ENCODE measurements around the gene RBM20. TPM values are rescaled to one million over a fixed set of nuclear protein-coding genes. Genes with fewer than 3 reads are reported as not detected.

The RBM20 gene
- total RNA-seq, 2 donors from 2014 or later: 7.8 to 13.9 TPM

GRCh38 chr10:110797416-110797815, 153.3 kb downstream of the RBM20 start:
- H3K9me3 ChIP-seq: no peaks in the 10 kb centered on the region
- no peaks in the 10 kb centered on the region for H3K27me3 ChIP-seq (replicated peaks; ENCODE audit: insufficient read depth)
- DNase-seq (ENCODE audit: low spot score) (no peak), ATAC-seq (ENCODE audit: insufficient number of reproducible peaks, low FRiP score, low read depth) (no peak)
- H3K4me1 ChIP-seq (ENCODE audit: control insufficient read depth in 1 of 2, low read depth in 2 of 2): peaks cover 13 to 26% of the 10 kb centered on the region in 2 donors
- TF ChIP-seq, protein P1, sequence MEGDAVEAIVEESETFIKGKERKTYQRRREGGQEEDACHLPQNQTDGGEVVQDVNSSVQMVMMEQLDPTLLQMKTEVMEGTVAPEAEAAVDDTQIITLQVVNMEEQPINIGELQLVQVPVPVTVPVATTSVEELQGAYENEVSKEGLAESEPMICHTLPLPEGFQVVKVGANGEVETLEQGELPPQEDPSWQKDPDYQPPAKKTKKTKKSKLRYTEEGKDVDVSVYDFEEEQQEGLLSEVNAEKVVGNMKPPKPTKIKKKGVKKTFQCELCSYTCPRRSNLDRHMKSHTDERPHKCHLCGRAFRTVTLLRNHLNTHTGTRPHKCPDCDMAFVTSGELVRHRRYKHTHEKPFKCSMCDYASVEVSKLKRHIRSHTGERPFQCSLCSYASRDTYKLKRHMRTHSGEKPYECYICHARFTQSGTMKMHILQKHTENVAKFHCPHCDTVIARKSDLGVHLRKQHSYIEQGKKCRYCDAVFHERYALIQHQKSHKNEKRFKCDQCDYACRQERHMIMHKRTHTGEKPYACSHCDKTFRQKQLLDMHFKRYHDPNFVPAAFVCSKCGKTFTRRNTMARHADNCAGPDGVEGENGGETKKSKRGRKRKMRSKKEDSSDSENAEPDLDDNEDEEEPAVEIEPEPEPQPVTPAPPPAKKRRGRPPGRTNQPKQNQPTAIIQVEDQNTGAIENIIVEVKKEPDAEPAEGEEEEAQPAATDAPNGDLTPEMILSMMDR (IDR thresholded peaks at IDR 0.05): no peak
- no peaks in the 10 kb centered on the region for H3K36me3 ChIP-seq
- H3K4me3 ChIP-seq: no peak overlapping the region
- H3K27ac ChIP-seq: no peak overlapping the region

- no peak overlapping the region for H3K4me3 ChIP-seq
- DNase-seq (ENCODE audit: low spot score): no peak
- no peak overlapping the region for H3K27ac ChIP-seq
- TF ChIP-seq, protein P1 (IDR thresholded peaks at IDR 0.05): no peak
- H3K36me3 ChIP-seq: no peaks in the 10 kb centered on the region
- H3K27me3 ChIP-seq (replicated peaks; ENCODE audit: insufficient read depth): no peaks in the 10 kb centered on the region
- no peaks in the 10 kb centered on the region for H3K9me3 ChIP-seq
- ATAC-seq (ENCODE audit: insufficient number of reproducible peaks, low FRiP score, low read depth): no peak
- peaks cover 20 to 33% of the 10 kb centered on the region in 2 donors for H3K4me1 ChIP-seq (ENCODE audit: control insufficient read depth in 1 of 2, low read depth in 2 of 2)
Measured at GRCh38 chr10:110798340-110798739, 154.2 kb downstream of the RBM20 start.

DNA sequence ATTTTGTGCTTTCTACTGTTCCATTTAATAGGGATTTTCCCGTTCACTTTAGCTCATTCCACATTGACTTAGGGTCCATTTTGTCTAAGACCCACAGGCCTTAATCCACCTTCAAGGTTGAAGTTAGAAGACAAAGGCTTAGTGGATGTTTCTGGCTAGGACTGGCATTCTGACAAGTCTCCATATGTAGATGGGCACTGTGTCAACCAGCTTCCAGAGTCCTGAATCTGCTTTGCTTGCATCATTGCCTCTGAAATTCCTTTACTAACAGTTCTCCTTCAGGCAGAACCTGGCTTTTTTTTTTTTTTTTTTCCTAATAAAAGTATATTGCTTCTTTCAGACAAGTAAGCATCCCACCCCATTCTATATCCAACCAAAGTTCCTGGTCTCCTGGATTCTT, 158.0 kb downstream of the RBM20 start:
- Histone ChIP-seq H3K4me1 (ENCODE audit: control insufficient read depth in 1 of 2, low read depth in 2 of 2) (peaks cover 14 to 24% of the 10 kb centered on the region in 2 donors), H3K4me3 (peak overlapping the region; percentile 36), H3K27me3 (replicated peaks; ENCODE audit: insufficient read depth) (no peaks in the 10 kb centered on the region), H3K36me3 (no peaks in the 10 kb centered on the region), H3K9me3 (no peaks in the 10 kb centered on the region), H3K27ac (peak overlapping the region; percentile 54 to 57)
- TF ChIP-seq, protein P1 (IDR thresholded peaks at IDR 0.05): no peak
- DNase-seq (ENCODE audit: low spot score): no peak
- ATAC-seq (ENCODE audit: insufficient number of reproducible peaks, low FRiP score, low read depth): no peak

- TF ChIP-seq, protein P1 (IDR thresholded peaks at IDR 0.05): no peak
- peak overlapping the region; percentile 54 to 57 for H3K27ac ChIP-seq
- DNase-seq (ENCODE audit: low spot score): peak; percentile 61
- peaks cover 14 to 24% of the 10 kb centered on the region in 2 donors for H3K4me1 ChIP-seq (ENCODE audit: control insufficient read depth in 1 of 2, low read depth in 2 of 2)
- peak overlapping the region; percentile 36 for H3K4me3 ChIP-seq
- H3K9me3 ChIP-seq: no peaks in the 10 kb centered on the region
- ATAC-seq (ENCODE audit: insufficient number of reproducible peaks, low FRiP score, low read depth): peak; percentile 85
- no peaks in the 10 kb centered on the region for H3K27me3 ChIP-seq (replicated peaks; ENCODE audit: insufficient read depth)
- H3K36me3 ChIP-seq: no peaks in the 10 kb centered on the region
Measured at GRCh38 chr10:110802551-110803238, 158.6 kb downstream of the RBM20 start.

- peaks cover 14 to 24% of the 10 kb centered on the region in 2 donors for H3K4me1 ChIP-seq (ENCODE audit: control insufficient read depth in 1 of 2, low read depth in 2 of 2)
- no peaks in the 10 kb centered on the region for H3K9me3 ChIP-seq
- H3K4me3 ChIP-seq: no peak overlapping the region
- TF ChIP-seq, protein P1 (IDR thresholded peaks at IDR 0.05): no peak
- H3K27me3 ChIP-seq (replicated peaks; ENCODE audit: insufficient read depth): no peaks in the 10 kb centered on the region
- ATAC-seq (ENCODE audit: insufficient number of reproducible peaks, low FRiP score, low read depth): no peak
- H3K36me3 ChIP-seq: no peaks in the 10 kb centered on the region
- no peak for DNase-seq (ENCODE audit: low spot score)
- H3K27ac ChIP-seq: peak overlapping the region; percentile 26 to 57
Measured at GRCh38 chr10:110803239-110803749, 159.2 kb downstream of the RBM20 start.
